ENCODE measurements around the gene C1orf159.

C1orf159 gene

DNA sequence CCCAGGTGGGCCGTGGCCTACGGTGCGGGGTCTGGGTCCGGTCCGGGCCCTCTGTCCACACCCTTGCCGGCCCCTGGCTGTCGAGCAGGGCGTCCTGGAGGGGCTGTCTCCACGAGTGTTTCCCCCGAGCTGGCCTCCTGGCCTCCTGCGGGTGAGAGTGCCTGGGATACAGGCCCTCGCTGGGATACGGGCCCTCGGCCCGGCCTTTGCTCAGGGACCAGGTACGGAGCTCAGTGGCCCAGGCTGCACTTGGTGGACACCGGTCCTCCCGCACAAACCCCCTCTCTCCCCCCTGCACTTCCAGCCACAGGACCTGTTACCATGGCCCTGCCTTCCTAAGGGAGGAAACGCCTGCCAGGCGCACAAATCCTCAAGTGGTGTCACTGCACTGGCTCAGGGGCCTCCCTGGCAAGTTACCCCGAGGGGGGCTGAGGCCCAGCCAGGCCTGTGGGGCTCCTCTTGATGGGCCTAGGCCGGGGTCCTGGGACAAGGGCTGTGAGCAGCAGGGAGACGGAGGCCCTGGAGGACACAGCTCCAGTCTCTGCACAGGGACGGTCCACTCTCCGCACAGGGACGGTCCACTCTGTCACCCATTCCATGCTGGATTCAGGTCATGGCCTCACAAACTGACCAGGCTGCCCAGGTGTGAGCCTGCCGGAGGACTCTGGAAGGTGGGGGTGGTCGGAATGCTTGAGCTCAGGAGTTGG, 23.6 kb downstream of the C1orf159 start:
- DNase-seq (ENCODE audit: low spot score): no peak

DNA sequence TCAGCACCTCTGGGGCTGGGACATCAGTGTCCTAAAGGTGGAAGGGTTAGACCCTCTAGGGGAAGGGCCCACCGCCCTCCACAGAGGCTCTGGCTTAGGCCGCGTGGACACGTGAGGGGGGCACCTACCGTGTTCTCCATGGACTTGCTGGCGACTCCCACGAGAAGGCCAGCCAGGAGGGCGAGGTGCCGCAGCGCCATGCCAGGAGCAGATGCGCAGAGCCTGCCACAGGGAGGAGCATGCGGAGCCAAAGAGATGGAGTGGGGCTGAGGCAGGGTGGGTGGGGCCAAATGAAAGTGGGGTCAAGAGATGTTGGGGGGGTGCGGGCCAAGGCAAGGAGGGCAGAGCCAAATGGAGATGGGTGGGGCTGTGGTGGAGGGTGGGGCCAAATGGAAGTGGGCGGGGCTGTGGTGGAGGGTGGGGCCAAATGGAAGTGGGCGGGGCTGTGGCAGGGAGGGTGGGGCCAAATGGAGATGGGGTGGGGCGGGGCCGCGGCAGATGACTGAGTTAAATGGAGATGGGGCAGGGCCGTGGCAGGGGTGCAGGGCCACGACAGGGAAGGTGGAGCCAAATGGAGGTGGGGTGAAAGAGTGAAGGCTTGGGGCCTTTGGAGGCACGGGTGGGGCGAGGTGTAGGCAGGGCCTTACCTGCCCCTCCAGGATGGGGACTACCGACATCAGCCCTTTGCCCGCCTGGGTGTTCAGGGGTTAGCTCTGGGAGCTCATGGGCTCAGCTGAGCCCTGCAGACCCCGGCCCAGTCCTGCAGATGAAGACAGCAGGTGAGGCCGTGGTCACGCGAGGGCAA, 24.3 kb downstream of the C1orf159 start:
- no peak for DNase-seq (ENCODE audit: low spot score)

DNA sequence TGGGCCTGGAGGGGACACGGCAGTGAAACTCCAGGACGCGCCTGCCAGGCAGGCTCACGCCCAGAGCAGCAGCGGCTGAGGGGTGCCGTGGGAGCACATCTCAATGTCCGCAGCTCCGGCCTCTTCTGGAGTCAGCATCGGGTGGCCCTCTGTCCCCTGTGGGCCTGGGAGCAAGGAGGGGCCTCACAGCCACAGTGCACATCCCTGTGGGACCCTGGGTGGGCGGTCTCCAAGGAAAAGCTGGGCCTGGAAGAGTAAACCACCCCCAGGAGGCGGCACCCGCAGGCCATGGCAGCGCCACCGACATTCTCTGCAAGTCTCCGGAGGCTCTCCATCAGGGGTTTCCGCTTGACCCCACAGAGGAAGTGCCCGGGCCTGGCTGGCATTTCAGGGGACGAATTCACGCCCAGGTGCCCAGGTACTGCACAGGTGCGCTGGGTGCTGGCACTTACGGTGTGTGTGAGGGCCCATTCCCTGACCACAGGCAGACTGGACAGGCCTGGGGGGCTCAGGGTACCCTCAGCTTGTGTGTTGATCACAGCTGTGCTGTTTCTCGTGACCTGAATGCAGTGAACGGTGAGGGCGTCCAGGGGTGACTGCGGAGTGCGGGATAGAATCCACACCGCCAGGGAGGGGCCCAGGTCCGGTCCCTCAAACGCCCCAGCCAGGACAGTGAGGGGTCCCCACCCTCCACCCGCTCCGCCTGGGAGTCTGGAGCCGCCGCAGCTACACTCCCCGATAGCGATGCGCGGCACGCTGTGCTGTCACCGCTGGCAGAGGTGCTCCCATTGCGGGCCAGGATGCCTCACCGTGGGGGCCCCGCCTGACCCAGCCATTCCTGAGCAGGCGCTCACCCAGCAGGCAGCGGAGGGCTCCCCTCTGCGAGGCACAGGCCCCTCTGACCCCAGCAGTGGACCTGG, 25.2 kb downstream of the C1orf159 start:
- DNase-seq (ENCODE audit: low spot score): no peak

DNA sequence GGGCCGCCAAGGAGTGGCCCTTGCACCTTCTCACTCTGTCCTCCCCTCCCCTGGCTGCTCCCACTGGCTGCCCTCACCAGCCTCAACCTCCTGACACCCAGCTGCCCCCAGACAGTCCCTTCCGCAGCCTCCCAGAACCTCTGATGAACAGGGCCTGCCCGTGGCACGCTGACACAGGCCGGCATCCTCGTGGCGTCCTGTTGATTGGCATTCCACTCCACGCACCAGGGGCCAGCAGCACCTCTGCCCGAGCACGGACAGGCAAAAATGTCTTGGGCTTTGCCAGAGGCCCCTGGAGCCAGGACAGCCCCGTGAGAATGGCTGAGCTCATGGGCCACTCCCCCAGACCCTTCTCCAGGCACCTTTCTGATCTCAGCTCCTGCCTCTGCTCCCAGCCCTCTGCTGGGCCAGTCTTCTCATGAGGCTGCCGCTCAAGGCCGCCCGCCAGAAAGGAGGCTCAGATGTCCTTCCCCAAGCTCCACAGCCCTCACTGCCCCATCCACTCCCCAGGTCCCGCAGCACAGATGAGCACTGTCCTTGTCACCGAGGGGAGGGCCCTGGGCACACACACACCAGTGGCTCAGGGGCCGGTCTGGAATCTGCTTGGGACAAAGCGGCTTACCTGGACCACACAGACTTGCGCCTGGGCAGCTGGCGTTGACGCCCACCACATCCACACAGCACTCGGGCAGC, 26.0 kb downstream of the C1orf159 start:
- no peak for DNase-seq (ENCODE audit: low spot score)

DNA sequence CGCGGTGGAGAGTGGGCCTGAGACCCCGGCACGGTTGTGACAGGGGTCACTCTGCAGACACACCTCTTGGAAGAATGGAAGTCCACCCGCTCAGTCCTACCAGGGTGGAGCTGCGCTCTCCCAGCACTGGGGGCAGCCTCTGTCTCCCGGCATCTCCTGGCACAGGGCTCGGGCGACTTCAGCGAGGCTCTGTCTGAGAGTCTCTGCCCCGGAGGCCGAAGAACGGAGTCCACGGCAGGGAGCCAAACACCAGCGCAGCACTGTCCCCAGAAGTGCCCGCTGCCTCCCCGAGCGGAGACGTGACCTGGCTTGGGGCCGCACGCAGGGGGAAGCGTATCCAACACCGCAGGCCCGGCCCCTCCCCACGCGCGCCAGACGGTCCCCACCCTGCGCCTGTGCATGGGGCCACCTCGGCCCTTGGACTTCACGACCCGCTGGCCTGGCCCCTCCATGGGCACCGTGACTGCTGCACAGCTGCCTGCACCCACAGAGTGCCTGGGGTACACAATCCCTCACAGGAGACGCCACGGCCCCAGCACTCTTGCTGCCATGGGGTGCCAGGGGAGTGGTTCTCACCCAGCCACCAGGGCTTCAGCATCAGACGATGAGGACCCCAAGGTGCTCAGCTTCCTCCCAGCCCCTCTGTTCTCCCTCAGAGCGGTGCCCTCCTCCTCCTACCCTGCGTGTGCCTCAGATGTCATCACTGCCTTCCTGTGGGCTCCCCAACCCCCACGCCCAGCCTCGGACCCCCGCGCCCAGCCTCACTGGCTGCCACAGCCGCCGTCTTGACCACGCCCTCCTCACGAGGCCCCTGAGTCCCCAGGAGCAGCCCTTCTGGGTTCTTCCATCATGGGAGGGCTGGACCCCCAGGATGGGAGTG, 26.8 kb downstream of the C1orf159 start:
- DNase-seq (ENCODE audit: low spot score): no peak

DNA sequence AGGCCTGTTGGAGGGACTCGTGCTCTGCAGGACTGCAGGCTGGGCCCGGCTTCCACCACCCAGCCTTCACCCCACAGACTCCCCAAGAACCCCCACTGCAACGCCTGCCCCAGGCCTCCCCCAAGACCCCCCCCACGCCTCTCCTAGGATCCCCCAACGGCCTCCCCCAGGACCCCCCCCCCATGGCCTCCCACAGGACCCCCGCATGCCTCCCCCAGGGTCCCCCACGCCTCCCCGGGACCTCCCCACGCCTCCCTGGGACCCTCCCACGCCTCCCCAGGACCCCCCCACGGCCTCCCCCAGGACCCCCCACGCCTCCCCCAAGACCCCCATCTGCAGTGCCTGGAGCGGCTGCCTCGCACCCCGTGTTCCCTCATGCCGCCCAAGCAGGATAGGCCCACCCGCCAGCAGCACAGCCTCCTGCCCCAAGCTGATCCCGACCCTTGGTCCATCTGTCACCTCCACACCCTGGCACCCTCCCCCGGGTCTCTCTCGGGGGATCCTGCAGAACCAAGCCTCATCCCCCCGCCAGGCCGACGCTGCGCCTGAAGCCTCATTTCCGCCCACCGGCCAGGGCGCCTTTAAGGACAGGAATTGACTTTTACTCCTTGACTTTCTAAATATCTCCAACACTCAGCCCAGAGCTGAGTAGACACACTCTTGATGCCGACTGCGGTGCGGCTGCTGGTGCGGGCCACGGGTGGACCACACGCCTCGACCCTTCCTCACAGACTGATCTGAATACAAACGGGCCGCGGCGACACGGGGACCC, 27.7 kb downstream of the C1orf159 start:
- DNase-seq (ENCODE audit: low spot score): no peak

DNA sequence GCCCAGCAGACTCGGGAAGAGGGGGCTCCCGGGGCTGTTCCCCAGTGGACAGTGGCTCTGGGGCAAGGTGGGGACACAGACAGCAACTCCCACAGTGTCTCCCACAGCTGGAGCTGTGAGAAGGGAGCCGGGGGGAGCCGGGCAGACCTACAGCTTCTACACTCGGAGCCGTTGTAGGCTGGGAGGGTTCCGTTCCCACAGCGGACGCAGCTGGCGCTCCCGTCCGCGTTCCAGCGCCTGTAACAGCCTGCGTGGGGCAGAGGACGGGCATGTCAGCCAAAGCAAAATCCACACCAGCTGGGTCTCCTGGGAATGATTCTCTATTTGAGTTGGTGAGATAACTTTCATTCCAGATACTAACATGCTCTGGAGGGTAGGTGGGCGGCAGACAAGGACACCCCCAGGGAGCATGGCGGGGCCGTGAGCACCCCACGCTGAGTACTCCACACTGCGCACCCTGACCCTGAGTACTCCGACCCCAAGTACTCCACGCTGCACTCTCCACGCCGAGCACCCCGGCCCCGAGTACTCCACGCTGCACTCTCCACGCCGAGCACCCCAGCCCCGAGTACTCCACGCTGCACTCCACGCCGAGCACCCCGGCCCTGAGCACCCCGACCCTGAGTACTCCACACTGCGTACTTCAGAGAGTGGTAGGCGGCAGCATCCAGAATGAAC, 28.4 kb downstream of the C1orf159 start:
- DNase-seq (ENCODE audit: low spot score): no peak

DNA sequence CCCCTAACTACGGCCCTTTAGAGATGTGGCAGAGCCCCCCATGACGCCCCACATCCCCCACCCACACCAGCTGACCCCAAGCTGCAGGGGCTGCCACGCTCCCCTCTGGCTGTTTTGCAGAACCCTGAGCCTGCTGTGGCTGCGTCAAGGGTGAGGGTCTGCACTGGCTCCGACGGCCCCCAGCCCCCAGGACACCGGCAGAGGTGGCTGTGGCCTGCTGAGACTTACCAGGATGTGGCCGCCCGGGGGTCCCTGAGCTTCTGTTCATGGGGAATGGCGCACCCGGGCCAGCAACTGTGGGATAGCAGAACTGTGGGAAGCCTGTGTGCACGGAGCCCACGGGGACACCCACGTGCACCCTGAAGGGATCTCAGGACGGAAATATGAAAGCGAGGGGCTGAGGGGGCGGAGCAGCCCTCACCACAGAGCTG, 29.0 kb downstream of the C1orf159 start:
- no peak for DNase-seq (ENCODE audit: low spot score)

DNA sequence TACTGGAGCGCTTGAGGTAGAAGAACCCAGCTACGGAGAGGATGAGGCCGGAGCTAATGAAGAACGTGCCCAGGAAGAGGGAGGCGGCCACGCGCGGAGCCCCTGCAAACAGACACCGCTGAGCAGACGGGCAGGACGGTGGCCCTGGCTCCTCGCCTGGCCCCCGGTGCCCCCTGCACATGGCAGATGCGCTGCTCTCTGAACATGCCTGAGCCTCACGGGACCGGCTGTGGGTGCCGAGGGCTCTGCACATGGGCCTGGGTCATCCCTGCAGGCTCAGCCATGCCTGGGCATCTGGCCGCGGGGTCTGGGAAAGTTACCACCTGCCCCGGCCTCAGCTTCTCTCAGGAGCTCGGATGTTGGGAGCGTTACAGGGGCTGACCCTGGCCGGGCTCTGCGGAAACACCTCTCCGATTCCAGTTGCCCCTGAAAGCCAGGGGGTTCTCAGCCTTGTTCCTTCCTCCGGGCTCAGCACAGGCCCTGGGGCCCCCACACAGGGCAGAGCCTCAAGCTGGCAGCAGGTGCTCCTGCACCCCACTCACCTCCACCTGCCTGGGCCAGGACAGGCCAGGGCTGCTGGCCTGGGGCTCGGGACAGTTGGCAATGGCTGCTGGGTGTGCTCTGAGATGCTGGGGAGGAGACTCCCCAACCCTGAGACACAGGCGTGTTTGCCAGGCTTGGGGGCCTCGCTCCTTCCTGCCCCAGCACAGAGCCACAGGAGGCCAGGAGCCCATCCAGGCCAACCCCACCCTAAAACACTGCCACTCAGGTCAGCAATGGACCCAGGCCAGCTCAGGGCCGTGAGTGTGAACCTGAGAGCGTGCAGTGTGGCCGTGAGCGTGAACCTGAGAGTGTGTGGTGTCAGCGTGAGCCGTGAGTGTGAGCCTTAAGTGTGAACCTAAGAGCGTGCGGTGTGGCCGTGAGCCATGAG, 29.7 kb downstream of the C1orf159 start:
- no peak for DNase-seq (ENCODE audit: low spot score)

DNA sequence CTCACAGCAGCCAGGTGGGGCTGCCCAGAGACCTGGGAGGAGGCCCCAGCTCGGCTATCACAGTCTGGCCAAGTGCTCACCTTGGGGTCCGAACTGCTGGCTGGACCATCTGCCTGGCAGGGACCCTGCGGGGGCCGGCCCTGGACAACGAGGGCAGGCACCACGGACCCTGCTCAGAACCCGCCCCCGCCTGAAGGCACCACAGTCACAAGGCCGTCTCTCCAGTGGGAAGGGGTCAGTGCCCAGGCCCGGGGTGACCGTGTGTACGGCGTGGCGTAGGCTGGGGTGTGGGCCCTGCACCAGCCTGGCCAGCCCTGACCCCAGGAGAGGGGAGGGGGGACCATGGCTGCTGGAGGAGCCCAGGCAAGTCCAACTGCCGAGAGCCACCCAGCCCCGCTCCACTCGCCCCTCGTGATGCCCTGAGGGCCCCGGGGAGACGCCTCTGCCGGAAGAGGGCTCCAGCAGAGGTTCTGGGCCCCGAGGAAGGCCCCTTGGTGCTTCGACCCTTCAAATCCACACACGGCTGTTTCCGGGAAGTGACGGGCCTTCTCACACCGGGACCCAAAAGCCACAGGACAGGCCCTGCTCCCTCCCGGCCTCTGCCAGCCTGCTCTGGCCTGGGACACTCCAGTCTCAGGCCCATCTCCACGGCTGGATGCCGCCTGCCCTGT, 30.6 kb downstream of the C1orf159 start:
- DNase-seq (ENCODE audit: low spot score): no peak

DNA sequence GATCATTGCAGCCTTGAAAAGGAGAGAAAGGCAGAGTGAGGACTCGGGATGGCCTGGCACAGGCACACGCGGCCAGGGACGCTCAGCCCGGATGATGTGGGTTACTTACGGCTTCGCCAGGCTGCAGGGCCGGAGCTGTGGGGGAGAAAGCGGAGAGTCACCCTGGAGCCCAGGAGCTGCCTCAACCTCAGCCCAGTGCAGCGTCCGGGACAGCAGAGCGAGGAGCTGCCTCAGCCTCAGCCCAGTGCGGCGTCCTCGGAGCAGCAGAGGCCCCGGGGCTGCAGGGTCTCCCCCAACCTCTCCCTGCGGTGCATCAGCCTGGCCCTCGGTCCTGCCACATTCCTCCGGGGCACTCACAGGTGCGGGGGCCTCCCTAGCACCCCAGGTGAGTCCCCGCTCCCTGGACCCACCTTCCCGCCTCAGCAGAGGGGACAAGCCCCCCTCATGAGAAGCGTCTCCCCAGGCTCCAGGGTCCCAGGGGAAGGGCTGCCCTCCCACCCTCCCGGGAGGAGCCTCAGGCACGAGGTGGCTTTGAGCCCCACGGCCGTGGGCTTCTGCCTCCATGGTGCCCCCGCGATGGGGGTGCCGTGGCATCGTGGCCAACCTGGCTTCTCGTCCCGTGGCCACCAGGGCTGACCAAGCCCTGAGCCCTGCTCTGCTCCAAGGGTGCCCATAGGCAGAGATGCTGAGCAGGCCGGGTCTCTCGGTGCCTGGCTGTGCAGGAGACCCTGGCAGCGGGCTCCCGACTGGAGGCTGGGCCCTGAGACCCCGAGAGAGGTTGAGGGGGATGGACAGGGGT, 31.3 kb downstream of the C1orf159 start:
- no peak for DNase-seq (ENCODE audit: low spot score)

DNA sequence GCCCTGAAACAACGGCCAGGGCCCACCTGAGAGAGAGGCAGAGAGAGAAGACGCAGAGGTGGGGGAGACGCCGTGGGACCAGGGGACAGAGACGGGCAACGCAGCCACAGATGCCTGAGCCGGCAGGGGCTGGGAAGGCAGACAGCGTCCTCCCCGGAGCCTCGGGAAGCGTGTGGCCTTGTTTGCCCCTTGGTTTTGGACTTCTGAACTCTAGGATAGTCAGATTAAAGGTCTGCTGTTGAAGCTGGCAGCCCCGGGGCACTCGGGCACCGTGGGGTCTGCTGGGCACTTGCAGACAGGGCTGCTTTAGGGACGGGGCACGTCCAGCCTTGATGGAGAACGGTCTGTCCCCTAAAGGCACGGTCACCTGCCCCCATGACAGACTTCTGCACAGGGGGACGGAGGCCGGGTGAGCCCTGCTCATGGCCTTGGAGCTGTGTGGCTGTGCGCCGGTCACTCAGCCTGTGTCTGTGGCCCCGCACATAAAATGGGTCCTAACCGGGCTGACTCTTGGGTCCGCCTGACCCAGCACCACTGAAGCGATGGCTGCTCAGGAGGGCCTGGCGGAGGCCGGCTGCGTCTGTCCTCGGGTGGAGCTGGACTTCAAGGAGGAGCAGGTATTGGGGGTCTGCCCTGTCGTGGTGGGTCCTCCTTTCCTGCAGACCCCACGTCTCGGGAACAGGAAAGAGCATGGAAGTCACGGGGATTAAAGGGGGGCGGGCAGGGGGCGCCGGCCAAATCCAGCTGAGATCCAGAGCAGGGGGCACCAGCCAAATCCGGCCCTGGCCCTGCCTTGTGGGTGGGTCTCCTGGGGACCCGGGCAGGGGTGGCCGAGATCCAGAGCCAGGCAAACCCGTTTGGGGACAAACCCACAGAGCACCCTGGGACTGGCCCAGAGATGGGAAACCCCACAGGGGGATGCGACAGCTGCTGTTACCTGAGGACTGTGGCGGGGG, 32.2 kb downstream of the C1orf159 start:
- DNase-seq (ENCODE audit: low spot score): no peak

DNA sequence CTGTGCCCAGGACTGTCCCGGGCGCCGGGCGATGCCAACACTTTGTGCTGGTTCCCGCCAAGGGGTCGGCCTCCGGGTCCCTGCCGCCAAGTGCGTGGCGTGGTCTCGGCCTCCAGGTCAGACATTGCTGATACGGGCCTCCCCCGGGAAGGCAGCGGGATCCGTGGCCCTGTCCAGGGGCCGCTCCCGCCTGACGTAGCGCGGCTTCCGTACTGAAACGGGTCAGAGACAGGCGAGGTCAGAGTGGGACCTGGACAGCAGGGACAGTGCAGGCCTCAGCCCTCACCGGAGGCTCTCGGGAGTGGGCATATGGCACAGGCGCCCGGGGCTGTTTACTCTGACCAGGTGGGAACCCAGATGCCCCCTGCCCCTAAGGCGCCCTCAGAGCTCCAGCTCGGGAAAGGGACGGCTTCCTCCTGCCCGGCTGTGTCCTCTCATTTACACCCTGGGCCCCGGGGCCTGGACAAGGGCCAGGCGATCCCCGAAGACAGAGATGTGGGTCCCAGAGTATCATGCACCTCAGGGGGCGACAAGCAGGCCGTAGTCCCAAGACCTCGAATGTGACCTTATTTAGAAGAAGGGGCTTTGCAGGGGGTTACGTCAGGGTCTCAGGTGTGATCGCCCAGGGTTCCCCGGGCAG, 33.0 kb downstream of the C1orf159 start:
- DNase-seq (ENCODE audit: low spot score): no peak

DNA sequence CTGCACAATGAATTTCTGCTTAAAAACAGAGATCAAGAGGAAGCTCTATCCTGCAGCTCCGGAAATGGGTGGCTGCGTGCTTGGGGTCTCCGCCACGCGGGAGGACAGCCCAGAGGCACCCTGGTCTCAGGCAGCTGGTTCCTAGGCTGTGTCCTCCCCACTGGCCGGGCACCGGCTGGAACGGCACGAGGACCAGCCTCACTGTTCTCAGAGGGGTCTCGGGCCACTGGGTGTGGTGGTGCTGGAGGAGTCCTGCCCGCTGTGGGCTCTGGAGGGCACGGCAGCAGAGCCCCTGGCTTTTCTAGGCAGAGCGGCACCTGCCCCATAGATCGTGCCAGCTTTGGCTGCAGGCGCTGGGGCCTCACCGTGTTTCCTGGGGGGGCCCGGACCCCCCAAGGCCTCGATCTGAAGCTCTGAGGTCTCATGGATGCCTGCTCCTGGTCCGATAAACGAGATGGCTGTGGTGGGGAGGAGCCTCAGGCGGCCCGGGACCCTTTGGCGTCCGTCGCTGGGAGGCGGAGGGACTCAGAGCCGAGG, 33.6 kb downstream of the C1orf159 start:
- DNase-seq (ENCODE audit: low spot score): no peak

Measured in putamen (tissue), 1 donor.